Cardiac muscle cell (in vitro differentiated cells and primary cell): ENCODE measurements around the gene DCTN5. TPM values are rescaled to one million over a fixed set of nuclear protein-coding genes. Genes with fewer than 3 reads are reported as not detected.
A peak's percentile ranks its signal among the peaks of the same experiment; 100 is the strongest.

Source experiments
- DNase-seq, 2 donors: peaks; one replicate each; pipeline versions ENCODE4 v3.0.0 to v3.0.0-alpha.2; 2010 to 2017; ENCODE audit warnings: low read depth in 1 of 2, low spot score in 1 of 2
- H3K27ac ChIP-seq: fragments of 200-600 bp; sonication (generic); 2 replicates; pipeline ENCODE4 v1.5.1; 2016
- H3K27me3 ChIP-seq: fragments of 200-600 bp; sonication (generic); 2 replicates; pipeline ENCODE4 v1.6.0; 2016; ENCODE audit warnings: control low read depth
- H3K36me3 ChIP-seq: fragments of 200-600 bp; sonication (generic); 2 replicates; pipeline ENCODE4 v1.5.1; 2016; ENCODE audit warnings: control low read depth
- H3K4me1 ChIP-seq: fragments of 200-600 bp; sonication (generic); 2 replicates; pipeline ENCODE4 v1.8.1; 2017; ENCODE audit warnings: low read depth, mild to moderate bottlenecking, mixed run types
- H3K4me3 ChIP-seq: fragments of 200-600 bp; sonication (generic); 2 replicates; pipeline ENCODE4 v1.5.1; 2016; ENCODE audit warnings: mild to moderate bottlenecking
- H3K9me3 ChIP-seq: fragments of 200-600 bp; sonication (generic); 2 replicates; pipeline ENCODE4 v1.5.1; 2017; ENCODE audit warnings: low read depth, mild to moderate bottlenecking, control low read depth
- CTCF ChIP-seq: IDR thresholded peaks from 2 replicates; pipeline ENCODE4 v1.5.1; 2012; ENCODE audit warnings: low read depth, mild to moderate bottlenecking, low read length
- polyA plus RNA-seq: library from polyadenylated mRNA; unstranded; fragments of >200 nt; fragmentation: Nextera tagmentation; extraction: Ambion mirVana; gene quantifications from 2 replicates; pipeline ENCODE4 v1.2.1, GENCODE V29; 2016
- total RNA-seq: library from RNA; depleted of rRNA; stranded (reverse); fragments of >200 nt; gene quantifications from 2 replicates; pipeline ENCODE4 v1.2.3, GENCODE V29; 2016

DCTN5 gene
- total and polyA plus RNA-seq, 2 experiments from 2014 or later: 22.8 to 39.2 TPM

- Histone ChIP-seq H3K4me3 (peak overlapping the region; percentile 69), H3K27me3 (no peaks in the 10 kb centered on the region), H3K4me1 (peaks cover 8% of the 10 kb centered on the region), H3K36me3 (peaks cover 22% of the 10 kb centered on the region), H3K27ac (peak overlapping the region; percentile 81), H3K9me3 (no peaks in the 10 kb centered on the region)
- DNase-seq: peak in 1 of 2 donors; percentile 11
- TF ChIP-seq CTCF: no peak
Observed at GRCh38 chr16:23640615-23640930, 693 bp upstream of the DCTN5 start.

GRCh38 chr16:23642246-23642774, 1.0 kb downstream of the DCTN5 start:
- peak overlapping the region; percentile 69 for H3K4me3 ChIP-seq
- peaks cover 8% of the 10 kb centered on the region for H3K4me1 ChIP-seq
- peaks cover 17% of the 10 kb centered on the region for H3K36me3 ChIP-seq
- TF ChIP-seq CTCF: no peak
- H3K27ac ChIP-seq: no peak overlapping the region
- no peaks in the 10 kb centered on the region for H3K9me3 ChIP-seq
- no peak for DNase-seq
- no peaks in the 10 kb centered on the region for H3K27me3 ChIP-seq

GRCh38 chr16:23650674-23651416, 9.6 kb downstream of the DCTN5 start:
- Histone ChIP-seq H3K27me3 (no peaks in the 10 kb centered on the region), H3K27ac (no peak overlapping the region), H3K9me3 (no peaks in the 10 kb centered on the region), H3K4me1 (no peaks in the 10 kb centered on the region), H3K36me3 (peaks cover 8% of the 10 kb centered on the region), H3K4me3 (no peak overlapping the region)
- no peak for DNase-seq
- TF ChIP-seq CTCF: no peak

GRCh38 chr16:23651943-23652468, 10.7 kb downstream of the DCTN5 start:
- TF ChIP-seq CTCF: no peak
- no peaks in the 10 kb centered on the region for H3K9me3 ChIP-seq
- no peaks in the 10 kb centered on the region for H3K27me3 ChIP-seq
- H3K36me3 ChIP-seq: peaks cover 6% of the 10 kb centered on the region
- no peak overlapping the region for H3K4me3 ChIP-seq
- no peaks in the 10 kb centered on the region for H3K4me1 ChIP-seq
- no peak for DNase-seq
- no peak overlapping the region for H3K27ac ChIP-seq

GRCh38 chr16:23663918-23664317, 22.7 kb downstream of the DCTN5 start:
- no peak overlapping the region for H3K4me3 ChIP-seq
- H3K9me3 ChIP-seq: no peaks in the 10 kb centered on the region
- H3K27me3 ChIP-seq: no peaks in the 10 kb centered on the region
- DNase-seq: no peak
- H3K27ac ChIP-seq: no peak overlapping the region
- H3K4me1 ChIP-seq: no peaks in the 10 kb centered on the region
- TF ChIP-seq CTCF: no peak
- peaks cover 86% of the 10 kb centered on the region for H3K36me3 ChIP-seq
